ENCODE results near the gene PMPCA.

PMPCA gene

DNA sequence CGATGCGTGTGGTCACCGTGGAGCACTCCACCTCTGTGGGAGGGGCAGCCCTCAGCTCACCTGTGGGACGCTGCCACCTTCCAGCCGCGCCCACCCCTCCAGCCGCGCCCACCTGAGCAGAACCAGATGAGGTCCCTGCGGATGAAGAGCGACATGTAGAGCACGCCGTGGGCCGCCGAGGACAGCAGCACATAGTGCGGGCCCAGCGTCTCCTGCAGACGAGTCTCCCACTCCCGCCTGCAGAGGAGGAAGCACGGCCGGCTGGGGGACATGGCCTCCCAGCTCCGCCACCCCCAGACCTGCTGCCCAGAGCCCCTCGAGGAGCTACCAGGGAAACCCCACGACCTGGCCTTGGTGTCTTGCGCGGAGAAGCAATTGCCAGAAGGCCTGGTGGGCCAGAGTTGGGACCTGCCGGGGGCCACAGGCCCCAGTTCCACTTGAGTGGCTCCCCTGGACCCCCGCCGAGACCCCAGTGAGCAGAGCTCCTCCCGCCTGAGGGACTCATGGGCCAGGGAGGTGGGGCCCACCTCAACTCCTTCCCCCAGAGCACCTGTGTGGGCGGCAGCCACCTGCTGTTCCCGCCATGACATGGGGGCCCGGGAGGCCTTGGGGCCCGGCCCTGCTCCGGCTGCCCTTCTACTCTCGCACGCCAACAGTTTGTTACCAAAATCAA lies 22.7 kb downstream of the PMPCA start:
- DNase-seq (ENCODE audit: low read depth, low spot score), result no peak
- ChIA-PET POLR2A (no interaction called here), CTCF (interaction anchor here (1.1 to 1.9 kb wide), 4 partner anchors 8 to 22 kb away, joined by 3 to 10 read pairs (median 4); partner anchors contain the start of genes ENTR1 and PMPCA)
- TF ChIP-seq, protein P1, sequence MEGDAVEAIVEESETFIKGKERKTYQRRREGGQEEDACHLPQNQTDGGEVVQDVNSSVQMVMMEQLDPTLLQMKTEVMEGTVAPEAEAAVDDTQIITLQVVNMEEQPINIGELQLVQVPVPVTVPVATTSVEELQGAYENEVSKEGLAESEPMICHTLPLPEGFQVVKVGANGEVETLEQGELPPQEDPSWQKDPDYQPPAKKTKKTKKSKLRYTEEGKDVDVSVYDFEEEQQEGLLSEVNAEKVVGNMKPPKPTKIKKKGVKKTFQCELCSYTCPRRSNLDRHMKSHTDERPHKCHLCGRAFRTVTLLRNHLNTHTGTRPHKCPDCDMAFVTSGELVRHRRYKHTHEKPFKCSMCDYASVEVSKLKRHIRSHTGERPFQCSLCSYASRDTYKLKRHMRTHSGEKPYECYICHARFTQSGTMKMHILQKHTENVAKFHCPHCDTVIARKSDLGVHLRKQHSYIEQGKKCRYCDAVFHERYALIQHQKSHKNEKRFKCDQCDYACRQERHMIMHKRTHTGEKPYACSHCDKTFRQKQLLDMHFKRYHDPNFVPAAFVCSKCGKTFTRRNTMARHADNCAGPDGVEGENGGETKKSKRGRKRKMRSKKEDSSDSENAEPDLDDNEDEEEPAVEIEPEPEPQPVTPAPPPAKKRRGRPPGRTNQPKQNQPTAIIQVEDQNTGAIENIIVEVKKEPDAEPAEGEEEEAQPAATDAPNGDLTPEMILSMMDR (IDR thresholded peaks at IDR 0.05; ENCODE audit: insufficient read depth, low read length, missing control alignments), result no peak
- H3K4me3 ChIP-seq (ENCODE audit: low read depth, low read length), result no peak overlapping the region

- no peak overlapping the region for H3K4me3 ChIP-seq (ENCODE audit: low read depth, low read length)
- ChIA-PET POLR2A (interaction anchor here (1.0 kb wide), 1 partner anchor 16 kb away, joined by 3 read pairs; no protein-coding TSS in a partner anchor), CTCF (interaction anchor here (1.1 to 1.9 kb wide), 3 partner anchors 8 to 23 kb away, joined by 3 to 10 read pairs (median 4); partner anchors contain the start of genes ENTR1 and PMPCA)
- TF ChIP-seq, protein P1 (IDR thresholded peaks at IDR 0.05; ENCODE audit: insufficient read depth, low read length, missing control alignments), result no peak
- DNase-seq (ENCODE audit: low read depth, low spot score), result no peak
Measured at GRCh38 chr9:136433849-136434579, 23.6 kb downstream of the PMPCA start.

DNA sequence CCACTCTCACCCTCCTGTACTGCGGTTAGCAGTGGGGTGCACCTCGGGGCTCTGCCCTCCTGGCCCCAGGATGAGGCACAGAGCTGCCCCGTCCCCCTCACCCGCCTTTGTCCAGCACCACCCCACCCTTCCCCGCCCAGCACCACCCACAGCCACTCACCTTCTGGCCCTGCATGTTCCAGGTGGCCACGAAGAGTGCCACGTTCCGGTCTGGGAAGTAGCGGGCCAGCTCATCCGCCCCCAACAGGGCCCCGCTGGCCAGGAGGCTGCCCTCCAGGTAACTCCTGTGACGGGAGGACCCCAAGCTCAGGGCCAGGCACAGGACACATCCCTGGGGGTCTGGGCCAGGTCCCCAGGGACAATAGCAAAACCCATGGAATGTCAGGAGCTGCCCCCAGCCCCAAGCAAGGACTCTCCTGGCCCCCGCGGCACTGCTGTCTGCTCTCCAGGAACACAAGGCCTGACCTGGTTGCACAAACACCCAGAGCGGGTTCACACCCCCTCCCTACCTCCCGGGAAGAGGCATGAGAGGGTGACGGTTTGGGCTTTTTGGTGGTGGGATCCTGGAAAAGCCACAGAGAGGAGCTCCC lies 24.2 kb downstream of the PMPCA start:
- TF ChIP-seq, protein P1 (IDR thresholded peaks at IDR 0.05; ENCODE audit: insufficient read depth, low read length, missing control alignments), result no peak
- POLR2A ChIA-PET, result interaction anchor here (1.0 kb wide), 1 partner anchor 17 kb away, joined by 3 read pairs; no protein-coding TSS in a partner anchor
- CTCF ChIA-PET, result interaction anchor here (1.9 kb wide), 1 partner anchor 10 kb away, joined by 10 read pairs; no protein-coding TSS in a partner anchor
- no peak overlapping the region for H3K4me3 ChIP-seq (ENCODE audit: low read depth, low read length)
- no peak for DNase-seq (ENCODE audit: low read depth, low spot score)

- TF ChIP-seq, protein P1 (IDR thresholded peaks at IDR 0.05; ENCODE audit: insufficient read depth, low read length, missing control alignments), result no peak
- DNase-seq (ENCODE audit: low read depth, low spot score), result no peak
- ChIA-PET CTCF (interaction anchor here (0.9 to 4.2 kb wide), 3 partner anchors 10 to 36 kb away, joined by 3 to 13 read pairs (median 3); no protein-coding TSS in a partner anchor), POLR2A (interaction anchor here (0.6 to 0.7 kb wide), 2 partner anchors 12 to 28 kb away, joined by 3 read pairs; no protein-coding TSS in a partner anchor)
- H3K4me3 ChIP-seq (ENCODE audit: low read depth, low read length), result no peak overlapping the region
Measured at GRCh38 chr9:136436055-136436634, 25.7 kb downstream of the PMPCA start.

DNA sequence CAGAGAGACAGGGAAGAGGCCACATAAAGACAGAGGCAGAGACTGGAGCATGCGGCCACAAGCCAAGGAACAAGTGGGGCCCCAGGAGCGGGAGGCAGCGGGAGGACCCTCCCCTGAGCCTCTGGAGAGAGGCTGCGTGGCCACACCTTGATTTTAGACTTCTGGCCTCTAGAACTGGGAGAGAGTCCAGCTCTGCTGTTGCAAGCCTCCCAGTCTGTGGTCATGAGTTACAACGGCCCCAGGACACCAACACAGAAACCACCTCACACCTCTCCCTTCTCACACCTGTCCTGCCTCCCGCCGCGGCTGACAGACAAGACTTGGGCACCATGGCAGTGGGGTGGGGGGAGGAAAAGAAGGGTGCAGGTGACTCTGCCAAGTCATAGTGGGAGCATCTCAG lies 27.0 kb downstream of the PMPCA start:
- POLR2A ChIA-PET, result no interaction called here
- DNase-seq (ENCODE audit: low read depth, low spot score), result no peak
- peak overlapping the region; percentile 72 for H3K4me3 ChIP-seq (ENCODE audit: low read depth, low read length)
- TF ChIP-seq, protein P1 (IDR thresholded peaks at IDR 0.05; ENCODE audit: insufficient read depth, low read length, missing control alignments), result no peak
- CTCF ChIA-PET, result interaction anchor here (1.0 to 4.2 kb wide), 2 partner anchors 11 to 124 kb away, joined by 3 to 13 read pairs; no protein-coding TSS in a partner anchor

Data from AG04449 (cell line).